Panc1 (cell line): ENCODE measurements around the gene ZBTB43.

Source experiments
- POLR2AphosphoS5 ChIP-seq: IDR thresholded peaks from 2 replicates; pipeline ENCODE4 v1.6.1; 2012; ENCODE audit warnings: mild to moderate bottlenecking, low read depth, low read length, moderate library complexity
- TF ChIP-seq, protein P1 (sequence below): fragments of 450-650 bp; IDR thresholded peaks from 2 replicates; pipeline ENCODE4 v1.5.1; 2017; ENCODE audit warnings: mild to moderate bottlenecking

DNA sequence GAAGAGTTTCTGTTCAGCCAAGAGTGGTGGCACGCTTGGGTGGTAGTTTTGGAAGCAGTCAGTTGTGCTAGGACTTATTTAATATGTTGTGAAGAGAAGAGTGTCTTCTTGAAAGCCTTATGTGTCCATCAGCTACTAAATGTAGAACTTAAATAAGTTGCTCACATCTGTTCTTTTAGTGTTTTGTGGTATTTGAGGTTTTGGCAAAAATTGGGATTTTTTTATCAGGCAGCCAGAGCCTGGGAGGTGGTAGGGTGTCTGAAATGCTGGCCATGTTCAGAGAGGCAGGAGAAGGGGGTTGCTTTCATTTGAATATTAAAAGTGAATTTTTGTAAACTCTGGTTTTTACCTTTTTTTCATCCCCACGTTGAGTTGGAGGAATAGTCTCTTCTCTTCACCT, 31.4 kb downstream of the ZBTB43 start:
- TF ChIP-seq POLR2AphosphoS5, result no peak
- TF ChIP-seq, protein P1, sequence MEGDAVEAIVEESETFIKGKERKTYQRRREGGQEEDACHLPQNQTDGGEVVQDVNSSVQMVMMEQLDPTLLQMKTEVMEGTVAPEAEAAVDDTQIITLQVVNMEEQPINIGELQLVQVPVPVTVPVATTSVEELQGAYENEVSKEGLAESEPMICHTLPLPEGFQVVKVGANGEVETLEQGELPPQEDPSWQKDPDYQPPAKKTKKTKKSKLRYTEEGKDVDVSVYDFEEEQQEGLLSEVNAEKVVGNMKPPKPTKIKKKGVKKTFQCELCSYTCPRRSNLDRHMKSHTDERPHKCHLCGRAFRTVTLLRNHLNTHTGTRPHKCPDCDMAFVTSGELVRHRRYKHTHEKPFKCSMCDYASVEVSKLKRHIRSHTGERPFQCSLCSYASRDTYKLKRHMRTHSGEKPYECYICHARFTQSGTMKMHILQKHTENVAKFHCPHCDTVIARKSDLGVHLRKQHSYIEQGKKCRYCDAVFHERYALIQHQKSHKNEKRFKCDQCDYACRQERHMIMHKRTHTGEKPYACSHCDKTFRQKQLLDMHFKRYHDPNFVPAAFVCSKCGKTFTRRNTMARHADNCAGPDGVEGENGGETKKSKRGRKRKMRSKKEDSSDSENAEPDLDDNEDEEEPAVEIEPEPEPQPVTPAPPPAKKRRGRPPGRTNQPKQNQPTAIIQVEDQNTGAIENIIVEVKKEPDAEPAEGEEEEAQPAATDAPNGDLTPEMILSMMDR, result no peak
